Neural cell (in vitro differentiated cells): ENCODE results near the gene CNTN6.

Experiments
- CTCF ChIP-seq: fragments of 450-650 bp; IDR thresholded peaks from 2 replicates; pipeline ENCODE4 v1.5.1; 2014; ENCODE audit warnings: antibody characterized with exemption, mild to moderate bottlenecking, moderate library complexity; ENCODE audit not compliant: poor library complexity, severe bottlenecking
- EP300 ChIP-seq: fragments of 450-650 bp; conservative IDR thresholded peaks from 2 replicates; pipeline ENCODE4 v1.6.1; 2014; ENCODE audit warnings: antibody characterized with exemption, mild to moderate bottlenecking, moderate library complexity; ENCODE audit not compliant: poor library complexity, severe bottlenecking
- EZH2 ChIP-seq: fragments of 200-600, 300-800 bp; shearing (Covaris generic), sonication (generic); IDR thresholded peaks from 2 replicates; pipeline ENCODE4 v1.6.1; 2014; ENCODE audit warnings: antibody characterized with exemption, low read length, borderline replicate concordance, mild to moderate bottlenecking; ENCODE audit not compliant: insufficient read depth, poor library complexity, severe bottlenecking
- POLR2AphosphoS5 ChIP-seq: IDR thresholded peaks from 2 replicates; pipeline ENCODE4 v1.6.1; 2012
- RAD21 ChIP-seq: fragments of 450-650 bp; conservative IDR thresholded peaks from 2 replicates; pipeline ENCODE4 v1.6.1; 2014; ENCODE audit warnings: antibody characterized with exemption, mild to moderate bottlenecking, moderate library complexity
- REST ChIP-seq: IDR thresholded peaks from 2 replicates; pipeline ENCODE4 v1.6.1; 2012; ENCODE audit warnings: borderline replicate concordance
- SMC3 ChIP-seq: fragments of 450-650 bp; conservative IDR thresholded peaks from 2 replicates; pipeline ENCODE4 v1.6.1; 2014; ENCODE audit warnings: antibody characterized with exemption, mild to moderate bottlenecking, moderate library complexity; ENCODE audit not compliant: poor library complexity
- TAF1 ChIP-seq: IDR thresholded peaks from 2 replicates; pipeline ENCODE4 v1.6.1; 2012; ENCODE audit warnings: low read depth

DNA sequence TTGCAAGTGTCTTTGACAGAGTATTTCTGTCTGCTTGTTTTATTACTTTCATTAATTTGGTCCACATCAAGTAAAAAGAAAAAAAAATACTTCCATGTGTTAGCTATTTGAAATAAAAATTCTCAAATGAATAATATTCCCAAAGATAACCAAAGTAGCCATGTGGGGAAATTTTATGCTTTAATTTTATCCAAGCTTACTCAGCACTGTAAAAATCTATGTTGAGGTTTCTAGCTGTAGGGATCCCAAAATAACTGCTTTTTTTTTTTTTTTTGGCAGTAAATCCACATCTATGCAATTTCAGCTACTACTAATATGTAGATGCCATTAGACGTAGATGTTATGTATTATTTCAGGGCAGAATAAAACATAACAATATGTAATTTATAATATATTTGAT lies 35.4 kb upstream of the CNTN6 start:
- TF ChIP-seq CTCF (no peak), REST (no peak), EZH2 (no peak), SMC3 (no peak), POLR2AphosphoS5 (no peak), RAD21 (no peak), EP300 (no peak), TAF1 (no peak)
